ENCODE results near the gene ZNF230. TPM values are rescaled to one million over a fixed set of nuclear protein-coding genes. Genes with fewer than 3 reads are reported as not detected.

ZNF230 gene
- total and polyA plus RNA-seq, 2 of the 4 experiments (the other 2 are of a cell fraction) = 1.5 to 3.4 TPM

DNA sequence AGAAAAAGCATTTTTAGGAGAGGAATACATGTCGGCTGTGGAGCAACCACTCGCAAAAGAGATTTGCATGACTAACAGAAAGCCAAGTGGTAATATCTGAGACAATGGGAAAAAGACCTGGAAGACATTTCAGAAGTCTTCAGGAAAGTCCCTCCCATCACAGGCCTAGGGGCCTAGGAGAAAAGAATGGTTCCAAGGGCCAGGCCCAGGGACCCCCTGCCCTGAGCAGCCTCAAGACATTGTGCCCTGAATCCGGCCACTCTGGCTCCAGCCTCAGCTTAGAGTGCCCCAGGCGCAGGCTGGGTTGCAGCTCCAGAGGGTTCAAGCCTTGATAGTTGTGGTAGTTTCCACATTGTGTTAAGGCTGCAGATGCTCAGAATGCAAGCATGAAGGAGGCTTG, 42.3 kb upstream of the ZNF230 start:
- POLR2A ChIA-PET (ENCODE audit: unreplicated experiment) = no interaction called here
- 100% methylated on average over 2 of the region's 4 CpGs; no CpG with 5 or more reads in 1 of the 2 experiments for WGBS, 2 experiments (ENCODE audit: extremely low coverage in 2 of 2, insufficient read length in 1 of 2)
- intact Hi-C loops (cut with micrococcal nuclease) = no loop called here
- dilution Hi-C loops (cut with HindIII; ENCODE audit: low sequenced_read_pairs, unreplicated experiment) = no loop called here
- H2BK15ac ChIP-seq (ENCODE audit: low read depth, low read length) = no peak overlapping the region
- H3K9ac ChIP-seq (ENCODE audit: low read depth, low read length) = no peak overlapping the region
- H3K14ac ChIP-seq (replicated peaks; ENCODE audit: low read depth, low read length) = no peak overlapping the region
- peaks cover 17% of the 10 kb centered on the region for H3K36me3 ChIP-seq (ENCODE audit: control insufficient read depth, insufficient read depth, low read length)
- H4K91ac ChIP-seq (ENCODE audit: insufficient read depth, low read depth, low read length) = no peak overlapping the region
- H3K9me1 ChIP-seq (ENCODE audit: insufficient read depth, low read length) = no peaks in the 10 kb centered on the region
- no peak overlapping the region for H2AFZ ChIP-seq (replicated peaks; ENCODE audit: low read length, poor library complexity)
- H3K4me3 ChIP-seq (ENCODE audit: insufficient read depth, low read depth, low read length) = no peak overlapping the region
- peaks cover 2% of the 10 kb centered on the region; the same call in 1 of the 2 replicates for H3K4me1 ChIP-seq (ENCODE audit: control insufficient read depth, insufficient read depth, low read length)
- no peak overlapping the region for H3K18ac ChIP-seq (ENCODE audit: low read depth, low read length)
- in situ Hi-C loops (cut with MboI; ENCODE audit: low sequenced_read_pairs) = no loop called here
- no peak overlapping the region for H2BK20ac ChIP-seq (ENCODE audit: low read depth, low read length)
- no peak for TF ChIP-seq RAD21 (IDR thresholded peaks at IDR 0.05; ENCODE audit: low read length)
- TF ChIP-seq SMC3 (IDR thresholded peaks at IDR 0.05; ENCODE audit: low read depth, low read length) = no peak
- TF ChIP-seq FOS (IDR thresholded peaks at IDR 0.05; ENCODE audit: low read depth, low read length) = no peak
- TF ChIP-seq, protein P1, sequence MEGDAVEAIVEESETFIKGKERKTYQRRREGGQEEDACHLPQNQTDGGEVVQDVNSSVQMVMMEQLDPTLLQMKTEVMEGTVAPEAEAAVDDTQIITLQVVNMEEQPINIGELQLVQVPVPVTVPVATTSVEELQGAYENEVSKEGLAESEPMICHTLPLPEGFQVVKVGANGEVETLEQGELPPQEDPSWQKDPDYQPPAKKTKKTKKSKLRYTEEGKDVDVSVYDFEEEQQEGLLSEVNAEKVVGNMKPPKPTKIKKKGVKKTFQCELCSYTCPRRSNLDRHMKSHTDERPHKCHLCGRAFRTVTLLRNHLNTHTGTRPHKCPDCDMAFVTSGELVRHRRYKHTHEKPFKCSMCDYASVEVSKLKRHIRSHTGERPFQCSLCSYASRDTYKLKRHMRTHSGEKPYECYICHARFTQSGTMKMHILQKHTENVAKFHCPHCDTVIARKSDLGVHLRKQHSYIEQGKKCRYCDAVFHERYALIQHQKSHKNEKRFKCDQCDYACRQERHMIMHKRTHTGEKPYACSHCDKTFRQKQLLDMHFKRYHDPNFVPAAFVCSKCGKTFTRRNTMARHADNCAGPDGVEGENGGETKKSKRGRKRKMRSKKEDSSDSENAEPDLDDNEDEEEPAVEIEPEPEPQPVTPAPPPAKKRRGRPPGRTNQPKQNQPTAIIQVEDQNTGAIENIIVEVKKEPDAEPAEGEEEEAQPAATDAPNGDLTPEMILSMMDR (conservative IDR thresholded peaks at IDR 0.05; ENCODE audit: low read depth, low read length) = no peak
- no peak for TF ChIP-seq MAZ (IDR thresholded peaks at IDR 0.05; ENCODE audit: borderline replicate concordance, low read depth, low read length)
- TF ChIP-seq BHLHE40 (IDR thresholded peaks at IDR 0.05; ENCODE audit: low read depth, low read length) = no peak
- no peak for TF ChIP-seq NFE2L2 (IDR thresholded peaks at IDR 0.05; ENCODE audit: low read depth, low read length)
- TF ChIP-seq POLR2A (IDR thresholded peaks at IDR 0.05; ENCODE audit: low read depth, low read length) = no peak
- no peak overlapping the region for H4K5ac ChIP-seq (ENCODE audit: low read depth, low read length)
- no peak overlapping the region for H2AK5ac ChIP-seq (ENCODE audit: low read depth, low read length)
- CTCF ChIA-PET = no interaction called here
- H3K79me1 ChIP-seq (ENCODE audit: low read depth in 1 of 2, low read length in 2 of 2) = peaks cover 10 to 17% of the 10 kb centered on the region in 2 experiments; a peak in 2 of 4 replicates
- no peak overlapping the region for H2AK9ac ChIP-seq (replicated peaks; ENCODE audit: low read depth, low read length, poor library complexity)
- ATAC-seq (ENCODE audit: low read depth) (no peak), DNase-seq (no peak)
- H4K20me1 ChIP-seq (ENCODE audit: insufficient read depth, low read length) = no peaks in the 10 kb centered on the region
- peaks cover 49% of the 10 kb centered on the region for H3K9me3 ChIP-seq (ENCODE audit: control insufficient read depth, insufficient read depth, low read length)
- H3K4me2 ChIP-seq (ENCODE audit: low read depth, low read length) = no peak overlapping the region
- H4K8ac ChIP-seq (ENCODE audit: low read depth in 2 of 2, low read length in 2 of 2) = no peak overlapping the region
- no peak overlapping the region for H3K23ac ChIP-seq (ENCODE audit: low read depth, low read length)
- no peak overlapping the region for H3K4ac ChIP-seq (ENCODE audit: low read depth, low read length)
- H2BK5ac ChIP-seq (ENCODE audit: low read depth, low read length, poor library complexity, severe bottlenecking) = no peak overlapping the region
- H3K56ac ChIP-seq (ENCODE audit: extremely low read depth, insufficient read depth, low read length) = no peak overlapping the region
- BruUV-seq (replicated peaks) = no TSS peak
- no peak overlapping the region for H3K27ac ChIP-seq (ENCODE audit: insufficient read depth, low read length)
- H2BK120ac ChIP-seq (ENCODE audit: low read depth, low read length) = no peak overlapping the region
- no peaks in the 10 kb centered on the region for H3K27me3 ChIP-seq (ENCODE audit: control insufficient read depth, insufficient read depth, low read length)

Measured in IMR-90 (cell line).